ENCODE data around the gene AP3B2.

DNA sequence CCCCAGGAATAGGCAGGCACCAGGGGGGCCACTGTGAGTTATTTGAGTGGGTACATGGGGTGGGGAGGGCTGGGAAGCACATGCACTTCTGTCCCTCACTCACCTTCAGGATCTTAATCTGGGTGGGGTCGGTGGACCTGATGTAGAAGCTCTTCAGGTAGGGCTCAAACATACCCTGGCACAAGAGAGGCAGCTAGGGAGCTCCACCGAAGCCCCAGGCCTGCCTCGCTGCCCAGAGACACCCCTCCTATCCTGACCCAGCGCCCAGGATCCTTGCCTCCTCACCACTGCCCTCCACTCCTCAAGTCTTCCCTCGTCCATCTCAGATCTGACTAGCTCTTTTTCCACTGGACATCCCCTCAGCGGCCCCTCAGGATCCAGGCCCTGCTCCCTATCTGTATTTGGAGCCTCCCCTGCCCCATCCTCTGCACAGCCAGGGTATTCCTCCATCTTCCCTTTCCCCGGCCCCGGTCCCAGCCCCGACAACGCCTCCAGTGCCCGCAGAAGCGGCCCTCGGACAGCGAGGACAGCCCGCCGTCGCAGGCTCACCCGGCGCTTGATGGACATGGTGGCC is 30.0 kb downstream of the AP3B2 start:
- TF ChIP-seq POLR2AphosphoS5 (IDR thresholded peaks at IDR 0.05) (no peak), CTCF (IDR thresholded peaks at IDR 0.05) (no peak), POLR2A (IDR thresholded peaks at IDR 0.05) (no peak)

All from transverse colon (tissue), 4 donors.